Stimulated activated CD8-positive, alpha-beta memory T cell treated with anti-CD3 and anti-CD28 coated beads, Interleukin-4, amount 100 ng/mL, for 48 hours (primary cell): ENCODE measurements around the gene MGST2.

Experiments used
- DNase-seq: peaks from one replicate; pipeline ENCODE4 v3.0.0-alpha.2; 2020

MGST2 gene

GRCh38 chr4:139712882-139713281, 47.3 kb downstream of the MGST2 start:
- DNase-seq: no peak

DNA sequence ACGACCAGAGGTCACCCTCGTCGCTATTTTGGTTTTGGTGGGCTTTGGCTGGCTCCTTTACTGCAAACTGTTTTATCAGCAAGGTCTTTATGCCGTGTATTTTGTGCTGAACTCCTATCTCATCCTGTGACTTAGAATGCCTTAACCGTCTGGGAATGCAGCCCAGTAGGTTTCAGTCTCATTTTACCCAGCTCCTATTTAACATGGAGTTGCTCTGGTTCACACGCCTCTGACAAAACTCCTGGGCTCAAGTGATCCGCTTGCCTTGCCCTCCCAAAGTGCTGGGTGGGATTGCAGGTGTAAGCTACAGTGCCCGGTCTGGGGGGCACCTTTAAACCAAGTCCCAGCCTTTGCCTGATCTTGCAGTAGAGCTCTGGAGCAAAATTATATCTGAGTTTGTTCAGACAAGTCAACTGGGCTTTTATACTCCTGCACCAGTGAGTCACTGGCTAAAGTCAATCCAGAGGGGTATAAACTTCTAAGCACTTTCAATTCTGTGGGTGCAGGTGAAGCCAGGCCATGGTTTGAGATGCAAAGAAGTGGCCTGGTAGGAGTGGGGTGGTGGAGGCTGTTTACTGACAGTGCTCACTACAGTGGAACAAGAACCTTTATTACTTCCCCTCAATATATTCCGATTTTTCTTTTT, 50.2 kb downstream of the MGST2 start:
- DNase-seq: no peak

DNA sequence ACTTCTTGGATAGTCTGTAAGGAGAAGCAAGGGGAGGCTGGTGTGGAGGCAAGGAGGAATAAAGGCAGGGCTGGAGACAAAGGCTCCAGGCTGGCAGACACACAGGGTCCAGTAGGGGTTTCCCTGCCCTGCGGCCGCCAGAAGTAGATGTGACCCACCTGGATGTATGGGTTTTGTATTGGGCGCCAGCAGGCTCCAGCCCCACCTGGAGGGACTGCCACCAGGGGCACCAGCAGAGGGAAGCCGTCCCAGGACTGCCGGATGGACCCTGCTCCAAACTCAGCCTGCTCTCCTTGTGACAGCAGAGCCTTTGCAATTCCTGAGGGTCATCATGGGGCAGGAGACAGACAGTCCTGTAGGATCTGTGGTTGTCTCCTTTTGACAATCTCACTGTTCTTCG, 52.7 kb downstream of the MGST2 start:
- DNase-seq: no peak

- no peak for DNase-seq
These were observed 53.2 kb downstream of the MGST2 start for GRCh38 chr4:139718833-139719232.

DNA sequence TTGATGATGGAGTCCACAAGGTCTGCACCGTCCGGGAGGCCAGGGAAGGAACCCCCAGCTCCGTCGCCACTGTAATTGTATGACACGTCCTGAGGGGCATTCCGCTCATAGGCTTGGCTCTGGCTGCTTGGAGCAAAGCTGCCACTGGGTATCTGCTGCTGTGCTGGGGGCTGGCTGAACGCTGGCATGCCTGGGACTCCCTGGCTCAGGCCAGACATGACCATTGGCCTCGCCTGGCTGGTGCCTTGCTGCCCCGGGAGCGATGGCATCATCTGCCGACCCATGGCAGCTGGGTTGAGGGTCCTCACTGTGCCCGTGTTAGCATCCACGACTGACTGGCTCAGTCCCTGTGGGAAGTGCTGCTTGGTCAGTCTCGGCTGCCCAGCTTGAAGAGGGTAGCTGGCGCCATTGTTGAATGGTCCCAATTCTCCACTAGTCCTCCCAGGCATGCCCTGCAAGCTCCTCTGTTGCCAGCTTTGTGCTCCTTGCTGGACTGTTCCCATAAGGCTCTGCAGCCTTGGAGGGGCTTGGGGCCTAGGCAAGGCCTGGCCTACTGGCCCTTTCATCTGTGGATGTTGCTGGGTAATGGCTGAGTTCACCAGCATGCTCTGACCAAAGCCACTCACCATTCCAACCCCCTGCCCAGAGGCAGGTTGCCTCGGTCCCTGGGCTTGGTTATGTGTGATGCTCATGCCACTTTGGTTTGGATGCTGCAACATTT, 53.9 kb downstream of the MGST2 start:
- no peak for DNase-seq

GRCh38 chr4:139720806-139721205, 55.2 kb downstream of the MGST2 start:
- DNase-seq: no peak

- DNase-seq: no peak
These were observed 56.2 kb downstream of the MGST2 start for GRCh38 chr4:139721789-139722188.

- no peak for DNase-seq
These were observed 59.6 kb downstream of the MGST2 start for GRCh38 chr4:139725236-139725635.

GRCh38 chr4:139726615-139727014, 61.0 kb downstream of the MGST2 start:
- no peak for DNase-seq

GRCh38 chr4:139728146-139728545, 62.5 kb downstream of the MGST2 start:
- DNase-seq: no peak

GRCh38 chr4:139728840-139729239, 63.2 kb downstream of the MGST2 start:
- no peak for DNase-seq

DNA sequence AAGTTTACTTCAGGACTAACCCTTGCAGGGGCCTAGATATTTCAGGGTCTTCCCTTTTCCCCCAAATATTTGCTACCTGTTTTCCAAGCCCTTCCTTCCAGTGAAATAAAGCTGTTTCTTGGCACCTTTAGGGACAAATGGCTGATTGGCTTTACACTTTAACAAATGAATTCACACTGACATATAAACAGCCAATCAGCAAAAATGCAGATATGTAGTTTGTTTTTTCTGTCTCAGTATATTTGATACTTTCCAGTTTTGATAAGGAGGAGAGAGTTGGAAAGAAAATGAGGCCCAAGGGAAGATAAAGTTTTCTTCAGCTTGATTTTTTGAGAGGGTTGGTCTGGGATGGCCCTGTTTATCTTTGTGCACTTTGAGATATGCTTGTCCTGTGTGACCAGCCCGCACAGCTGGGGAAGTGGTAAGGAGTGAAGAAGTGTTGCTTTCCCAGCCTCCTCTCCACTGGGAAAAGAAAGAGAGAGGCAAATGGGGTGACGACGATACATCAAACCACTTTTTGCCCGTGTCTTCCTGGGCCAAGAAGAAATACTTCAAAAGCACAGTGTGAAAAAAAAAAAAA, 67.5 kb downstream of the MGST2 start:
- no peak for DNase-seq

DNA sequence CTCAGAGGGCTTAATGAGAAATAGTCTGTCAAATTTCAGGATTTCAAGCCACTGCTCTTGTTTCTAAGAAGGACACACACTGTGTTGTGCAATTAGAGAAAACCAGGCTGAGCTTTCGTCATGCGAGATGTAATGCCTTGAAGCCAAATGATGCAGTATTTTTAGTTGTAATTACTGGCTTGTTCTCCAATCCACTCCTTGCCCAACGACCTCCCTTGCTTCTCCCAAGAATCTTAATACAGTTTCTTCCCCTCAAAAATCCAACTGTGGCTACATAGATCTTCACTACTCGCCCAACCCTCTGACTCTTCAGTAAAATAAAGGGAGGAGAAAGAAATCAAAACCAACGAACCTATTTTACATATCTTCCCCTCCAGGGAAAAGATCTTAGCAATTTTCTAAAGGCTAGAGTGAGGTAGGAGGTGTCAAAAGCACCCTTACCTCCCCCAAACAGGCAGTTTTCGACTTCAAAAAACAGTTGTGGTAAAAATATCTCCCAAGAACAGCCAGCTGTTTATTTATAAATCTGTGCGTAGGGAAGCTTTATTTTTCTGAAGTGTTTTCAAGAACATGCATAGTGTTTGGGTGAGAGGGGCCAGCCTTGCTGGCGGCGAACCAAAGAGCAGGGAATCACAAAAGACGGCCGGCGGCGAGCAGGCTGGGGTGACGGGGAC, 68.7 kb downstream of the MGST2 start:
- DNase-seq: no peak

GRCh38 chr4:139734875-139735380, 69.3 kb downstream of the MGST2 start:
- peak; percentile 70 for DNase-seq

DNA sequence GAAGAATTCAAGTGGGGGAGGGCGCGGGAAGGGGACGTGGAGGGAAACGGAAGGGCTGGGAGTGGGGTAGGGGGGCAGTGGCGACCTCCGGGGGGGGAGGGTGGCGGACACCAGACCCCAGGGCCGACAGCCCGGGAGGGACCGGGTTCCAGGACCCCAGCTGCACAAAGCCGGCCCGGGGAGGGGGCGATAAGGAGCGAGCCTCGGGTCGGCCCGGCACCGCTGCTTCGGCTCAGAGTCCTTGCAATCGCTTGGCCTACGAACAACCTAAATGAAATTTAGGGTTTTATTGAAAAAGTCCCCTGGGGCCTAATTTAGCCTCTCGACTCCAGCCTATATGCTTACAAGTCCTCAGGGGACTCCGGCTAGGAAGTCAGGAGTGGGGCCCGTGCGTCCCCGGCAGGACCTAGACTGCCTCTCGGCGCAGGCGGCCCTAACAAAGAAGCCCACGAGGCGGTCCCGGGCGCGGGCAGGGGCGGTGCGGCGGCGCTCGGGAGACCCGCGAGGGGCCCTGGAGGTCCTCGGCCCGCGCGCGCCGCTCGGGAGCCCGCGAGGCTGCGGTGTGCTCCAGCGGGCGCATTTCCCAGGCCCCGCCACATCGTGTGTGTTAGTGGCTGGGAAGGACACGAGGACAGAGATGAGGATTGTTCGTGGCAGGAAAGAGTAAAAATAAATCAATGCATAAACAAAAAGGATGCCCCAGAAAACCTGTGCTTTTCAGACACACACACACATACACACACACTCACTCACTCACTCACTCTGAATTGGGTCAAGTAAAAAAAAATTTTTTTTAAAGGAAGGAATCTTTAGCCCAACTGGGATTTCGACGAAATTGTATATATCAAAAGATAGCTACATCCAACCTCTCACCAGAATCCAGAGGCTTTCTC, 70.0 kb downstream of the MGST2 start:
- DNase-seq: no peak

GRCh38 chr4:139736274-139736660, 70.6 kb downstream of the MGST2 start:
- no peak for DNase-seq

- DNase-seq: no peak
These were observed 71.0 kb downstream of the MGST2 start for GRCh38 chr4:139736661-139737060.

GRCh38 chr4:139738846-139739613, 73.4 kb downstream of the MGST2 start:
- no peak for DNase-seq

- no peak for DNase-seq
These were observed 74.5 kb downstream of the MGST2 start for GRCh38 chr4:139740121-139740520.

DNA sequence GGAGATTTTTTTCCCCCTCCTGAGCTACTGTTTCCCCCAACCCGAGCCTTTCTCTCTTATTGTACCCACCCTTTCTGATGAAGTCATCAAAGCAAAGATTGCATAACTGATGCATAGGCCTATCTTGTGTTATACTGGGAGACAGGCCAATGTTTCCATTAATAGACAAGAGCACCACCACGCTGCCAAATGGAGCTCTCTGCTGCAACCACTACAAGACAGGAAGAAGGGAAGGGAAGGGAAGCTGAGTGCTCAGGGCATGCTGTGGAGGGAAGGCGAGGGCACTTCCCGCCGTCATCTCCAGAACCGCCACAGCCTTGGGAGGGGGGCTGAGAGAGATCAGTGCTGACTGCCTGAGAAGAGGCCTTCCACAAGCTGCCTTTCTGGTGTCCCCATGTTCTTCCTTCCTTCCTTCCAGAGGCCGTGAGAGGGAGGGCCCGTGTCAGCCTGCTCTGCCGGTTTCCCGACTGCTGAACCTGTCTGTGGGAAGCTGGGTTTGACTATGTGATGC, 75.0 kb downstream of the MGST2 start:
- no peak for DNase-seq

DNA sequence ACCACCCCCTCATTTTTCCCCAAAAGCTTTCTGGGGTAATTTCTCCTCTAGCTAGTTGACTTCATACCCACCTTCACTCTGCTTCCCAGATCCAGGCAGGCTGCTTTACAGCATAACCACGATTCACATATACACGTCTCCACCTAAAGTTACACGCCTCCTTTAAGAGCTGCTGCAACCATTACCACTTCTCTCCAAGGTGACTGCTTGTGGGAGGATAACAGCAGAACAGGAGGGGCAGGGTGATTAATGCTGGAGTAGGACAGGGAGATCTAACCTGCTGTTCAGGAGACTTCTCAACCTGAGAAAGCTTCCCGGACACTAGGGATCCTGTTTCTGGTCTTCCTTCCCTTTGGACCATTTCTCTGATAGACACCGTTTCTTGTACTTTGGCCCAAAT, 77.4 kb downstream of the MGST2 start:
- no peak for DNase-seq

DNA sequence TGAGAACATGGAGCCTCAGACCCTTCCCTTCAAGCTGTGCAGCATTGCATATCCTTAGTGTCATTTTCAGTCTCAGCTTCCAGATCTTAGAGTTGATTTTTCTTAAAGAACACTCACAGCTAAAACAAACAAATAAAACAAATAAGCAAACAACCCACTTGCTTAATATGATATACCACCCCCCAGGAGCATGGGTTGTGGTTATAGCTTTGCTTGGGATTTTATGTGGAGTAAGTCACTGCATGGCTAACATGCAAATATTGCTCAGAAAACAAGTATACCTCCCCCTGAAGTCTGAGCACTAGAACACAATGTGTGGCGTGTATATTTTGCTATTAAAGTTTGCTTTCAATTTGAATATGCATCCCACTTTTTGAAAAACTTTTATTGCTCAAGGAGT, 78.6 kb downstream of the MGST2 start:
- DNase-seq: no peak
